Measurements from ENCODE around the gene NPIPB9.
"Not testable (repeated sequence)": the region's sequence is repeated elsewhere in the genome, so short reads cannot be mapped to it uniquely, and the experiment has no call there.

NPIPB9 gene

DNA sequence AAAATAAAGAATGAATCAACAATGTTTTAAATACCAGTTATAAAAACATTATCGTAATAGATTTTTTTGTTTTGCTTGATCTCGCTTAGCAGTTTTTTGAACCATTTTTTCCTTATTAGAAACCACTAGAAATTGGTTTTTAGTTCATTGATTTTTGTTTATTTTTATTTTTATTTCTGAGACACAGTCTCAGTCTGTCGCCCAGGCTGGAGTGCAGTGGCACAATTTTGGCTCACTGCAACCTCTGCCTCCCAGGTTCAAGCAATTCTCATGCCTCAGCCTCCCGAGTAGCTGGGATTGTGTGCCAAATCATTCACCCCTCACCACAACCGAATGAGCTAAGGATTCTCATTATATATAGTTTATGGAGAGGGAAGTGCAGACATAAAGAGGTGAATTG, at the start of gene NPIPB9:
Gene NPIPB9, plus strand, starts transcription at position 301 of the 400 bp plus-strand sequence.
- H3K27me3 Mint-ChIP-seq (ENCODE audit: low read depth); H3K36me3 Mint-ChIP-seq (ENCODE audit: low read depth): not testable (repeated sequence)

GRCh38 chr16:28704246-28704645, 47.3 kb upstream of the NPIPB9 start:
- not testable (repeated sequence) for H3K36me3 Mint-ChIP-seq (ENCODE audit: low read depth); H3K9me3 Mint-ChIP-seq; DNase-seq (ENCODE audit: low spot score); H3K27me3 Mint-ChIP-seq (ENCODE audit: low read depth); H3K4me3 Mint-ChIP-seq; H3K27ac Mint-ChIP-seq; H3K4me1 Mint-ChIP-seq (ENCODE audit: low read depth)

More for the DNA sequence above, at the start of gene NPIPB9:
- not testable (repeated sequence) for H3K4me3 Mint-ChIP-seq; H3K4me1 Mint-ChIP-seq (ENCODE audit: low read depth); DNase-seq (ENCODE audit: low spot score); H3K9me3 Mint-ChIP-seq; H3K27ac Mint-ChIP-seq

GRCh38 chr16:28711220-28712083, 40.1 kb upstream of the NPIPB9 start, which contains the start of gene EIF3C:
TSS of gene EIF3C (plus strand) at chr16:28711464. CDS start at chr16:28711687, 223 bp downstream.
- H3K27me3 Mint-ChIP-seq (ENCODE audit: low read depth); H3K4me1 Mint-ChIP-seq (ENCODE audit: low read depth); H3K27ac Mint-ChIP-seq; DNase-seq (ENCODE audit: low spot score); H3K36me3 Mint-ChIP-seq (ENCODE audit: low read depth); H3K9me3 Mint-ChIP-seq: not testable (repeated sequence)
- peak within 1 kb of the TSS; percentile 80 for H3K4me3 Mint-ChIP-seq

DNA sequence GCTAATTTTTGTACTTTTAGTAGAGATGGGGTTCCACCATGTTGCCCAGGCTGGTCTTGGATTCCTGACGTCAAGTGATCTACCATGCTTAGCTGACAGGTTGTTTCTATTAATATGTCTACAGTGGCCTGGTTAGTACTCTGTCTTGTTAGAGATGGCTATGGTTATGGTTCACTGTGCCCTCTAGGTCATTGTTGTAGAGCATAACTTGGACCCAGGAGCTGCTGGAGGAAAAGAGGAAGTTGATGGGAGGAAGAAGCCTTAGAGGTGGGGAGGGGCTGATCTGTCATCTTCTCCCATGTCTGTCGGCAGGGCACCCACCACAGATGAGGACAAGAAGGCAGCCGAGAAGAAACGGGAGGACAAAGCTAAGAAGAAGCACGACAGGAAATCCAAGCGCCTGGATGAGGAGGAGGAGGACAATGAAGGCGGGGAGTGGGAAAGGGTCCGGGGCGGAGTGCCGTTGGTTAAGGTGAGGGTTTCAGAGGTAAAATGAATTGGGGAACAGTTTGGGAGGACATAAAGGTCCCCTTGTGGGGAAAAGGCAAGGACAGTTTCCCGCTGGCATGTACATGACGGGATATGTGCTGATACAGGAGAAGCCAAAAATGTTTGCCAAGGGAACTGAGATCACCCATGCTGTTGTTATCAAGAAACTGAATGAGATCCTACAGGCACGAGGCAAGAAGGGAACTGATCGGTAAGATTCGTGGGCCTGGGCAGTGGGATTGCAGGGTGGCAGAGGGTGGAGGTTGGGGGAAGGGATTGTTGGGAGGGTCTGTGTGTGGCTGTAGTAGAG, 28.5 kb upstream of the NPIPB9 start:
- not testable (repeated sequence) for H3K27me3 Mint-ChIP-seq (ENCODE audit: low read depth); H3K36me3 Mint-ChIP-seq (ENCODE audit: low read depth); H3K27ac Mint-ChIP-seq; H3K4me3 Mint-ChIP-seq; H3K4me1 Mint-ChIP-seq (ENCODE audit: low read depth); DNase-seq (ENCODE audit: low spot score); H3K9me3 Mint-ChIP-seq

- not testable (repeated sequence) for H3K27ac Mint-ChIP-seq; H3K27me3 Mint-ChIP-seq (ENCODE audit: low read depth); H3K4me3 Mint-ChIP-seq; H3K4me1 Mint-ChIP-seq (ENCODE audit: low read depth); DNase-seq (ENCODE audit: low spot score); H3K9me3 Mint-ChIP-seq; H3K36me3 Mint-ChIP-seq (ENCODE audit: low read depth)
Observed at GRCh38 chr16:28731253-28731652, 20.3 kb upstream of the NPIPB9 start.

DNA sequence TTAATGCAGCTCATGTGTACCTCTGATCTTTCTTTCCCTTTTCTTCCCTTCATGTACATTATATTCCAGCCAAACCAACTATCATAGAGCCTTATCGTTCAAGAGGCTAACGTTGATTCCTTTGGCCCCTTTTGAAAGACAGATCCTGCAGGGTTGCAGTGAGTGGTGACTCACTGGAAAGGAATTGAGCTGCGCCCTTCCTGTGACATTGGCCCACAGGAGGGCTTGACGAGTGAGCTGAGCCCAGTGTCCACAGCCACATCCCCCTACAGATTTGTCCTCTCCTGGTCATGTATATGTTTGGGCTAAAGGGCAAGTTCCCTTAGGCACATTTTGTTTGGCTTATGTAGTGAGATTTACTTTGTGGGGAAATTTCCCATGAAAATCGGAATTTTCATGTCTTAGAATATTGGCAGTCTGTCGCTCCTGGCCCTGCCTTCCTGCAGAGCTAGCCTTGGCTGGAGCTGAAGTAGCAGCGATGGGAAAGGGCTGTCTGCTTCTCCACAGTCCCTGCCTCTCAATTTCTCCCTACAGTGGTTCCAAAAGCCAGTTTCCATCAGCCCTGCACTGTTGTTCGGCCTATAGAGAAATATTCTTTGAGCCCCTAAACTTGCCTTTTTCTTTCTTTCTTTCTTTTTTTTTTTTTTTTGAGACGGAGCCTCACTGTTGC, 19.0 kb upstream of the NPIPB9 start:
- not testable (repeated sequence) for H3K36me3 Mint-ChIP-seq (ENCODE audit: low read depth); H3K4me3 Mint-ChIP-seq; H3K9me3 Mint-ChIP-seq; DNase-seq (ENCODE audit: low spot score); H3K27me3 Mint-ChIP-seq (ENCODE audit: low read depth); H3K27ac Mint-ChIP-seq; H3K4me1 Mint-ChIP-seq (ENCODE audit: low read depth)

- DNase-seq (ENCODE audit: low spot score); H3K4me1 Mint-ChIP-seq (ENCODE audit: low read depth); H3K27ac Mint-ChIP-seq; H3K36me3 Mint-ChIP-seq (ENCODE audit: low read depth); H3K9me3 Mint-ChIP-seq; H3K27me3 Mint-ChIP-seq (ENCODE audit: low read depth); H3K4me3 Mint-ChIP-seq: not testable (repeated sequence)
Observed at GRCh38 chr16:28739787-28740186, 11.8 kb upstream of the NPIPB9 start.

GRCh38 chr16:28740631-28741030, 11.0 kb upstream of the NPIPB9 start:
- DNase-seq (ENCODE audit: low spot score); H3K27me3 Mint-ChIP-seq (ENCODE audit: low read depth); H3K9me3 Mint-ChIP-seq; H3K4me1 Mint-ChIP-seq (ENCODE audit: low read depth); H3K27ac Mint-ChIP-seq; H3K36me3 Mint-ChIP-seq (ENCODE audit: low read depth); H3K4me3 Mint-ChIP-seq: not testable (repeated sequence)

DNA sequence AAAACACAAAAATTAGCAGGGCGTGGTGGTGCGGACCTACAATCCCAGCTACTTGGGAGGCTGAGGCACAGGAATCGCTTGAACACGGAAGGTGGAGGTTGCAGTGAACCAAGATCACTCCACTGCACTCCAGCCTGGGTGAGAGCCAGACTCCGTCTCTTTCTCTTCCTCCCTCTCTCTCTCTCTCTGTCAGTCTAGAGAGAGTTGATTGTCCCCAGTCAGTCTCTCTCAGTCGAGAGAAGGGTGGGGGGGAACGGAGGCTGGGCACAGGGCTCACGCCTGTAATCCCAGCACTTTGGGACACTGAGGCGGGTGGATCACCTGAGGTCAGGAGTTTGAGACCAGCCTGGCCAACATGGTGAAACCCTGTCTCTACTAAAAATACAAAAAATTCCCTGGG, 10.3 kb upstream of the NPIPB9 start:
- H3K4me3 Mint-ChIP-seq; DNase-seq (ENCODE audit: low spot score); H3K27ac Mint-ChIP-seq; H3K4me1 Mint-ChIP-seq (ENCODE audit: low read depth); H3K36me3 Mint-ChIP-seq (ENCODE audit: low read depth); H3K27me3 Mint-ChIP-seq (ENCODE audit: low read depth); H3K9me3 Mint-ChIP-seq: not testable (repeated sequence)

DNA sequence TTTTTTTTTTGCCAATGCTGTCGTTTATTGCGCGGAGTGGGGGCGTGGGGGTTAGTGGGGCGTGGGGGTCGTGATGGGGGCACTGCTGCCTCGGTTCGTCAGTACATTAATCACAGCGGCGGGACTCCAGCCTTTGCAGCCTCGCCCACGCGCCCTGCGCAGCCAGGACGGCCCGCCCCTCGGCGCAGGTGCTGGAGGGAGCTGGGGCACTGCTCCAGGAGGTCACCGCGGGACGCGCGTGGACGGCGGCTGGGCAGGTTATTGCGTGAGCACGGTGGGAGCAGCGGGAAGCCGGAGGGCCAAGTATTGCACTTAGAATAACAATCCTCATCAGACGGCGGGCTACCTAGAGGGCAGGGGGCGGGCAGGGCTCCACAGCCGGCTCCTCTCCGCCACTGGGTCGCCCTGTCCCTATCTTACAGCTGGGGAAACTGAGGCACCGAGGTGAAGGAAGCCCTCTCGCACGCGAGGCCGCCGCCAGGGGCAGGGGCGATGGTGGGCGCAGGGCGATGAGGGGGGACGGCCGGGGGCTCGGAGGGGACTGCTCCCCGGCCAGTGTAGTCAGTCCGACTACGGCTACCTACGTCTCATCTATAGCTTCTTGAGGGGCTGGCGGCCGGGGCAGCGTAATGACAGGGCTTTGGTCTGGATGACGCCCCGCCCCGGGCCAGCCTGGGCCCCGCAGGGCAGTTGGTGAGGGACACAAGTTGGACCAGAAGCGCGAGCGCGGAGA, 4.8 kb upstream of the NPIPB9 start:
- H3K4me1 Mint-ChIP-seq (ENCODE audit: low read depth); H3K9me3 Mint-ChIP-seq; H3K27ac Mint-ChIP-seq; H3K4me3 Mint-ChIP-seq; DNase-seq (ENCODE audit: low spot score); H3K27me3 Mint-ChIP-seq (ENCODE audit: low read depth); H3K36me3 Mint-ChIP-seq (ENCODE audit: low read depth): not testable (repeated sequence)

DNA sequence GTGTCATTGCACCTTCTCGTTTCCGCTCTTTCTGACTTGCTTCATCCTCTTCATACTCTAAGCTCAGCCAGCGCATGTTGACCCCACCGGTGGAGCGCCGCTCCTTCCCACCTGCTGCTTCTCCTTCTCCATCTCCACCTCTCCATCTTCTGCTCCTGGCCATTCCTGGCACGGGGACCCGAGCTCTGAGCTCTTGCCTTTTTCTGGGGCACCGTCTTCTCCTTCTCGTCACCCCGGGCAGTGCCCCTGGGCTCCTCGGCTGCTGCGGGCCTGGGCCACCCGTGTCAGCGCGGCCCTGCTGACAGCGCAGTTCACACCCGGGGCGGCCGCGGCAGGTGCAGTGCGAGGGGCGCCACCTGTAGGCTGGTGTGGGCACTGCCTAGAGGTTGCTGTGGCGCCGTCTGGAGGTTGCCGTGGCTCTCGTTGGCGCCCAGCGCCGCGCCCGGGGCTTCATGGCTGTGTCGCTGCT, 1.6 kb upstream of the NPIPB9 start:
- H3K36me3 Mint-ChIP-seq (ENCODE audit: low read depth); H3K27me3 Mint-ChIP-seq (ENCODE audit: low read depth); H3K9me3 Mint-ChIP-seq; H3K4me1 Mint-ChIP-seq (ENCODE audit: low read depth): not testable (repeated sequence)
- peak; percentile 56 for DNase-seq (ENCODE audit: low spot score)
- H3K4me3 Mint-ChIP-seq, result peak overlapping the region; percentile 58
- H3K27ac Mint-ChIP-seq, result peak overlapping the region; percentile 62

- not testable (repeated sequence) for DNase-seq (ENCODE audit: low spot score); H3K27ac Mint-ChIP-seq; H3K27me3 Mint-ChIP-seq (ENCODE audit: low read depth); H3K4me3 Mint-ChIP-seq; H3K4me1 Mint-ChIP-seq (ENCODE audit: low read depth); H3K36me3 Mint-ChIP-seq (ENCODE audit: low read depth); H3K9me3 Mint-ChIP-seq
Observed at GRCh38 chr16:28750469-28751067, 1.0 kb upstream of the NPIPB9 start.

DNA sequence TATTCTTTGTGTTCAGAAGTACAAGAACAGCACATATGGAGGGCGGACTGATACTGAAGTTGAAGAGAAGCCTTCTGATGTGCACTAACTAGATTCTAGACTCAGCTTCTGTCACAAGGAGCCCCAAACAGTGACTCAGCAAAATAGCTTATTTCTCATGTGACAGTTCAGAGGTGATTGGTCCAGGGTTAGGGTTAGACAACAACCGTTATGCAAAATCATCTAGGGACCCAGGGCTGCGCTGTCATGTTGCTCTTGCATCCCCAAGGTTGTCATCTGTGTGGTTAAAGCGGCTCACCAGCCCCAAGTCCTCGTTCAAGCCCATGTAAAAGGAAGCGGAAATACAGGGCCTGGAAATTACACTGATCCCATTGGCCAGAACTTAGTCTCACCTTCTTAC, 30.1 kb downstream of the NPIPB9 start:
- not testable (repeated sequence) for DNase-seq (ENCODE audit: low spot score); H3K9me3 Mint-ChIP-seq; H3K27ac Mint-ChIP-seq; H3K27me3 Mint-ChIP-seq (ENCODE audit: low read depth); H3K4me3 Mint-ChIP-seq; H3K36me3 Mint-ChIP-seq (ENCODE audit: low read depth); H3K4me1 Mint-ChIP-seq (ENCODE audit: low read depth)

Data from T-helper 2 cell treated with Interferon-gamma antibody and Interleukin-4, amounts not matched to agents 5 μg/mL and 100 μg/mL, for 36 hours (primary cell).